Smooth muscle cell (in vitro differentiated cells): ENCODE results near the gene THPO. TPM values are rescaled to one million over a fixed set of nuclear protein-coding genes. Genes with fewer than 3 reads are reported as not detected.
"Not testable (repeated sequence)": the region's sequence is repeated elsewhere in the genome, so short reads cannot be mapped to it uniquely, and the experiment has no call there.

Experiments used
- DNase-seq: peaks from one replicate; lab custom pipeline; 2025; ENCODE audit not compliant: unreplicated experiment; lab: John Stamatoyannopoulos, UW
- H2AFZ ChIP-seq: fragments of 200-600 bp; sonication (generic); 2 replicates; pipeline ENCODE4 v1.6.0; 2016; ENCODE audit warnings: antibody characterized with exemption, low read depth, mild to moderate bottlenecking
- H3F3A ChIP-seq: fragments of 200-600 bp; sonication (generic); 2 replicates; pipeline ENCODE4 v1.6.0; 2017; ENCODE audit warnings: antibody characterized with exemption, low read depth
- H3K27ac ChIP-seq: fragments of 200-600 bp; sonication (generic); 2 replicates; pipeline ENCODE4 v1.5.1; 2016; ENCODE audit warnings: low read depth, mild to moderate bottlenecking
- H3K27me3 ChIP-seq: fragments of 200-600 bp; sonication (generic); 2 replicates; pipeline ENCODE4 v1.6.1; 2016; ENCODE audit warnings: low read depth, mild to moderate bottlenecking
- H3K36me3 ChIP-seq: fragments of 200-600 bp; sonication (generic); 2 replicates; pipeline ENCODE4 v1.5.1; 2016; ENCODE audit warnings: low read depth
- H3K4me1 ChIP-seq: fragments of 200-600 bp; sonication (generic); 2 replicates; pipeline ENCODE4 v1.5.1; 2016; ENCODE audit warnings: low read depth
- H3K4me2 ChIP-seq: fragments of 200-600 bp; sonication (generic); 2 replicates; pipeline ENCODE4 v1.6.0; 2016; ENCODE audit warnings: mild to moderate bottlenecking
- H3K4me3 ChIP-seq: fragments of 200-600 bp; sonication (generic); 2 replicates; pipeline ENCODE4 v1.5.1; 2016; ENCODE audit warnings: mild to moderate bottlenecking
- H3K79me2 ChIP-seq: fragments of 200-600 bp; sonication (generic); 2 replicates; pipeline ENCODE4 v1.6.0; 2016; ENCODE audit warnings: low read depth, mild to moderate bottlenecking
- H3K9ac ChIP-seq: fragments of 200-600 bp; sonication (generic); 2 replicates; pipeline ENCODE4 v1.6.0; 2016; ENCODE audit warnings: low read depth
- H3K9me3 ChIP-seq: fragments of 200-600 bp; sonication (generic); replicated peaks from 2 replicates; pipeline ENCODE4 v1.5.1; 2016; ENCODE audit warnings: low read depth
- H4K20me1 ChIP-seq: fragments of 200-600 bp; sonication (generic); 2 replicates; pipeline ENCODE4 v1.6.0; 2016; ENCODE audit warnings: low read depth
- WGBS: methylation state at CpG from one replicate; pipeline ENCODE4 v1.1.7; 2016; ENCODE audit warnings: low lambda C conversion rate; 5-methylcytosine and 5-hydroxymethylcytosine counted together
- polyA plus RNA-seq: library from polyadenylated mRNA; unstranded; fragments of >200 nt; fragmentation: Nextera tagmentation; extraction: Ambion mirVana; gene quantifications from 2 replicates; pipeline ENCODE4 v1.2.1, GENCODE V29; 2016
- total RNA-seq: library from RNA; depleted of rRNA; stranded (reverse); fragments of >200 nt; gene quantifications from 2 replicates; pipeline ENCODE4 v1.2.3, GENCODE V29; 2014
- TF ChIP-seq, protein P1 (sequence below): fragments of 200-600 bp; sonication (generic); IDR thresholded peaks from 2 replicates; pipeline ENCODE4 v1.5.1; 2017; ENCODE audit warnings: borderline replicate concordance, mild to moderate bottlenecking, antibody characterized with exemption; ENCODE audit not compliant: insufficient read depth, poor library complexity, severe bottlenecking

The THPO gene
- total and polyA plus RNA-seq, 2 experiments from 2014 or later = 0.45 TPM; not detected in 1

DNA sequence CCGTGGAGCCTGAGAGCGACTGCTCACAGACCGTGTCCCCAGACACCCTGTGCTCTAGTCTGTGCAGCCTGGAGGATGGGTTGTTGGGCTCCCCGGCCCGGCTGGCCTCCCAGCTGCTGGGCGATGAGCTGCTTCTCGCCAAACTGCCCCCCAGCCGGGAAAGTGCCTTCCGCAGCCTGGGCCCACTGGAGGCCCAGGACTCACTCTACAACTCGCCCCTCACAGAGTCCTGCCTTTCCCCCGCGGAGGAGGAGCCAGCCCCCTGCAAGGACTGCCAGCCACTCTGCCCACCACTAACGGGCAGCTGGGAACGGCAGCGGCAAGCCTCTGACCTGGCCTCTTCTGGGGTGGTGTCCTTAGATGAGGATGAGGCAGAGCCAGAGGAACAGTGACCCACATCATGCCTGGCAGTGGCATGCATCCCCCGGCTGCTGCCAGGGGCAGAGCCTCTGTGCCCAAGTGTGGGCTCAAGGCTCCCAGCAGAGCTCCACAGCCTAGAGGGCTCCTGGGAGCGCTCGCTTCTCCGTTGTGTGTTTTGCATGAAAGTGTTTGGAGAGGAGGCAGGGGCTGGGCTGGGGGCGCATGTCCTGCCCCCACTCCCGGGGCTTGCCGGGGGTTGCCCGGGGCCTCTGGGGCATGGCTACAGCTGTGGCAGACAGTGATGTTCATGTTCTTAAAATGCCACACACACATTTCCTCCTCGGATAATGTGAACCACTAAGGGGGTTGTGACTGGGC, 33.3 kb downstream of the THPO start:
- Histone ChIP-seq H3K9me3 (no peaks in the 10 kb centered on the region), H3K9ac (no peak overlapping the region), H3K4me3 (no peak overlapping the region), H2AFZ (no peak overlapping the region), H3K36me3 (no peaks in the 10 kb centered on the region), H3K4me2 (no peak overlapping the region), H4K20me1 (peaks cover 42% of the 10 kb centered on the region), H3K4me1 (peaks cover 21% of the 10 kb centered on the region), H3K79me2 (no peaks in the 10 kb centered on the region), H3F3A (peaks cover 17% of the 10 kb centered on the region), H3K27ac (no peak overlapping the region), H3K27me3 (no peaks in the 10 kb centered on the region)
- TF ChIP-seq, protein P1, sequence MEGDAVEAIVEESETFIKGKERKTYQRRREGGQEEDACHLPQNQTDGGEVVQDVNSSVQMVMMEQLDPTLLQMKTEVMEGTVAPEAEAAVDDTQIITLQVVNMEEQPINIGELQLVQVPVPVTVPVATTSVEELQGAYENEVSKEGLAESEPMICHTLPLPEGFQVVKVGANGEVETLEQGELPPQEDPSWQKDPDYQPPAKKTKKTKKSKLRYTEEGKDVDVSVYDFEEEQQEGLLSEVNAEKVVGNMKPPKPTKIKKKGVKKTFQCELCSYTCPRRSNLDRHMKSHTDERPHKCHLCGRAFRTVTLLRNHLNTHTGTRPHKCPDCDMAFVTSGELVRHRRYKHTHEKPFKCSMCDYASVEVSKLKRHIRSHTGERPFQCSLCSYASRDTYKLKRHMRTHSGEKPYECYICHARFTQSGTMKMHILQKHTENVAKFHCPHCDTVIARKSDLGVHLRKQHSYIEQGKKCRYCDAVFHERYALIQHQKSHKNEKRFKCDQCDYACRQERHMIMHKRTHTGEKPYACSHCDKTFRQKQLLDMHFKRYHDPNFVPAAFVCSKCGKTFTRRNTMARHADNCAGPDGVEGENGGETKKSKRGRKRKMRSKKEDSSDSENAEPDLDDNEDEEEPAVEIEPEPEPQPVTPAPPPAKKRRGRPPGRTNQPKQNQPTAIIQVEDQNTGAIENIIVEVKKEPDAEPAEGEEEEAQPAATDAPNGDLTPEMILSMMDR = no peak
- no peak for DNase-seq
- WGBS = 91% methylated on average over 24 of the region's 24 CpGs

DNA sequence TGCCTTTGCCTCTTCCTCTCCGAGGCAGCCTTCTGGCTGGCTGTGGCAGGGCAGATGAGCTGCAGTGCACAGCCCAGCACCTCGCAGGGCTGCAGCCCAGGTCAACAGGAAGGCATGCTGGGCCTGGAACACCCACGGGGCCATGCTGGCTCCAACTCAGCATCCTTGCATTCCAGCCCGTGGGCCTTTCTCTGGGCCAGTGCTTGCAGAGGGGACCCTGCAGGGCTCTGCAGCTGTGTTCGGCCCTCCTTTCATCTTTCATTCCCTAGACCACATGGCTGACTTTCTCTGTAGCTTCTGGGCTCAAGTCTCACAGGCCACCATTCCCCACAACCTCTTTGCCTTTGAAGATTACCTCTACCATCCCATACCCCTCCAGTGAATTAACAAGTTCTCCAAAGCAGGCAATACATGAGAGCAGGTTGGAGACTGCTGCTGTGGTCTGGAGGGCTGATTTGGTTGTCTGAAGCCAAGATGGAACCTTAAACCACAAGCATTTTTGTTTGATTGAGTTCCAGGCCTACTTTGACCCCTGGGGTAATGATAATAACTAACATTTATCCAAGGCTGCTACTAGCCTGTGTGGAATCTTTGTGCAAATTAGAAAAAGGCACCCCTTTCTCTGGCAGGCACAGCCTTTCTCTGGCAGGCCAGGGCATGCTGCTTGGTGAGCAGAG, 34.7 kb downstream of the THPO start:
- peaks cover 24% of the 10 kb centered on the region for H3K4me1 ChIP-seq
- H3K27ac ChIP-seq = no peak overlapping the region
- H3K4me3 ChIP-seq = no peak overlapping the region
- no peaks in the 10 kb centered on the region for H3K27me3 ChIP-seq
- H3K9me3 ChIP-seq = no peaks in the 10 kb centered on the region
- DNase-seq = no peak
- TF ChIP-seq, protein P1 = no peak
- H3K9ac ChIP-seq = no peak overlapping the region
- peaks cover 49% of the 10 kb centered on the region for H4K20me1 ChIP-seq
- 91% methylated on average over 5 of the region's 5 CpGs for WGBS
- H3K36me3 ChIP-seq = no peaks in the 10 kb centered on the region
- peaks cover 1% of the 10 kb centered on the region for H3K79me2 ChIP-seq
- H2AFZ ChIP-seq = no peak overlapping the region
- peaks cover 8% of the 10 kb centered on the region for H3F3A ChIP-seq
- no peak overlapping the region for H3K4me2 ChIP-seq

DNA sequence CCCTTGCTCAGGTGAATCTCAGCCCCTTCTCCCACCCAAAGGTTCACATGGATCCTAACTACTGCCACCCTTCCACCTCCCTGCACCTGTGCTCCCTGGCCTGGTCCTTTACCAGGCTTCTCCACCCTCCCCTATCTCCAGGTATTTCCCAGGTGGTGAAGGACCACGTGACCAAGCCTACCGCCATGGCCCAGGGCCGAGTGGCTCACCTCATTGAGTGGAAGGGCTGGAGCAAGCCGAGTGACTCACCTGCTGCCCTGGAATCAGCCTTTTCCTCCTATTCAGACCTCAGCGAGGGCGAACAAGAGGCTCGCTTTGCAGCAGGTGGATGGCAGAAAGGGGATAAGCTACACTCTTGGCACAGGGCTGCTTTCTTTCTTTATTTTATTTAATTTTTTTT, 36.1 kb downstream of the THPO start:
- Histone ChIP-seq H3K4me1 (peaks cover 24% of the 10 kb centered on the region), H3K4me2 (no peak overlapping the region), H3K9ac (no peak overlapping the region), H3K9me3 (no peaks in the 10 kb centered on the region), H3K79me2 (peaks cover 15% of the 10 kb centered on the region), H3K4me3 (no peak overlapping the region), H3K27me3 (no peaks in the 10 kb centered on the region), H4K20me1 (peaks cover 55% of the 10 kb centered on the region), H3K36me3 (no peaks in the 10 kb centered on the region), H3F3A (peaks cover 3% of the 10 kb centered on the region), H3K27ac (no peak overlapping the region), H2AFZ (no peak overlapping the region)
- TF ChIP-seq, protein P1 = no peak
- 81% methylated on average over 7 of the region's 7 CpGs for WGBS
- no peak for DNase-seq

DNA sequence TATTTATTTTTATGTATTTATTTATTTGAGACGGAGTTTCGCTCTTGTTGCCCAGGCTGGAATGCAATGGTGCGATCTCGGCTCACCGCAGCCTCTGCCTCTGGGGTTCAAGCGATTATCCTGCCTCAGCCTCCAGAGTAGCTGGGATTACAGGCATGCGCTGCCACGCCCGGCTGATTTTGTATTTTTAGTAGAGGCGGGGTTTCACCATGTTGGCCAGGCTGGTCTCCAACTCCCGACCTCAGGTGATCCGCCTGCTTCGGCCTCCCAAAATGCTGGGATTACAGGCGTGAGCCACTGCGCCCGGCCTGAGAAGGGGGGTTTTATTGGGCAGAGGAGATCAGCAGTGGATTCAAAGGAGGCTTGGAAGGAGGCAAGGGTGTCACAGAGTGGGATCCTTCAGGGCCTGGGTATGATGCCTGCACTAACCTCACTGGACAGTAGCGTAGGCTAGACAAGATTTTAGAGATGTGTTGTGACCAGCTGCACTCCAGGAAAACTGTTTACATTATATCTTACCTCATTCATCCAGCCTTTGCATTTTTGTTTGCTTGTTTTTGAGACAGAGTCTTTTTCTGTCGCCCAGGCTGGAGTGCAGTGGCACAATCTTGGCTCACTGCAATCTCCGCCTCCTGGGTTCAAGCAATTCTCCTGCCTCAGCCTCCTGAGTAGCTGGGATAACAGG, 38.4 kb downstream of the THPO start:
- H3F3A ChIP-seq, H3K36me3 ChIP-seq, H3K9ac ChIP-seq, H3K9me3 ChIP-seq, H3K27me3 ChIP-seq, H3K4me2 ChIP-seq, H2AFZ ChIP-seq, H3K4me3 ChIP-seq, H3K27ac ChIP-seq, DNase-seq: not testable (repeated sequence)
- H3K79me2 ChIP-seq = peaks cover 15% of the 10 kb centered on the region
- peaks cover 58% of the 10 kb centered on the region for H4K20me1 ChIP-seq
- peaks cover 19% of the 10 kb centered on the region for H3K4me1 ChIP-seq
- WGBS = 93% methylated on average over 19 of the region's 19 CpGs
